PC-9 (cell line): Measurements from ENCODE around the gene CPLX3. TPM values are rescaled to one million over a fixed set of nuclear protein-coding genes. Genes with fewer than 3 reads are reported as not detected.

ENCODE experiments used
- Bru-seq: library from RNA; stranded (reverse); fragments of 400-500 nt; gene quantifications from one replicate; lab custom pipeline; 2021; lab: Mats Ljungman, UMichigan
- BruChase-seq, 2 experiments: library from RNA; stranded (reverse); fragments of 400-500 nt; gene quantifications; one replicate each; lab custom pipeline; 2021; lab: Mats Ljungman, UMichigan
- BruUV-seq: library from RNA; stranded (reverse); fragments of 400-500 nt; replicated peaks from 2 replicates; lab custom pipeline; 2021; lab: Mats Ljungman, UMichigan
- CTCF ChIA-PET: fragments of 300-600 bp; sonication (Branson Sonifier 250); formaldehyde crosslinking; loops from one replicate; lab custom pipeline; 2022; ENCODE audit warnings: antibody characterized with exemption; lab: Charles Lee
- POLR2A ChIA-PET: fragments of 300-600 bp; sonication (Branson Sonifier 250); formaldehyde crosslinking; loops from one replicate; lab custom pipeline; 2022; ENCODE audit warnings: antibody characterized with exemption; ENCODE audit not compliant: unreplicated experiment; lab: Charles Lee
- DNase-seq, 2 experiments: peaks; one replicate each; pipeline versions ENCODE4 v3.0.0 to v3.0.0-alpha.2; 2015 to 2022; ENCODE audit warnings: mixed read lengths in 1 of 2
- H2AFZ ChIP-seq: fragments of 200-600 bp; sonication (generic); 2 replicates; pipeline ENCODE4 v1.8.1; 2017; ENCODE audit warnings: antibody characterized with exemption
- H3F3A ChIP-seq: fragments of 200-600 bp; sonication (generic); 2 replicates; pipeline ENCODE4 v1.8.1; 2017; ENCODE audit warnings: antibody characterized with exemption, mild to moderate bottlenecking, low read depth; ENCODE audit not compliant: insufficient read depth
- H3K27ac ChIP-seq: fragments of 200-600 bp; sonication (generic); 2 replicates; pipeline ENCODE4 v1.6.1; 2016; ENCODE audit warnings: mixed run types
- H3K27me3 ChIP-seq: fragments of 200-600 bp; sonication (generic); 2 replicates; pipeline ENCODE4 v1.6.1; 2016; ENCODE audit warnings: low read depth, mixed run types; ENCODE audit not compliant: insufficient read depth
- H3K36me3 ChIP-seq: fragments of 200-600 bp; sonication (generic); 2 replicates; pipeline ENCODE4 v1.6.1; 2016; ENCODE audit warnings: low read depth, mixed run types
- H3K4me1 ChIP-seq: fragments of 200-600 bp; sonication (generic); replicated peaks from 2 replicates; pipeline ENCODE4 v1.6.1; 2016; ENCODE audit warnings: mixed run types; ENCODE audit not compliant: insufficient read depth
- H3K4me2 ChIP-seq: fragments of 200-600 bp; sonication (generic); 2 replicates; pipeline ENCODE4 v1.6.1; 2017; ENCODE audit warnings: mixed run types
- H3K4me3 ChIP-seq: fragments of 200-600 bp; sonication (generic); 2 replicates; pipeline ENCODE4 v1.6.1; 2016; ENCODE audit warnings: mixed run types
- H3K79me2 ChIP-seq: fragments of 200-600 bp; sonication (generic); 2 replicates; pipeline ENCODE4 v1.6.1; 2017; ENCODE audit warnings: low read depth, mixed run types
- H3K9me2 ChIP-seq: fragments of 200-600 bp; sonication (generic); 2 replicates; pipeline ENCODE4 v1.8.1; 2017; ENCODE audit warnings: mild to moderate bottlenecking; ENCODE audit not compliant: insufficient read depth
- H3K9me3 ChIP-seq: fragments of 200-600 bp; sonication (generic); 2 replicates; pipeline ENCODE4 v1.8.1; 2016; ENCODE audit warnings: low read depth; ENCODE audit not compliant: insufficient read depth
- H4K20me1 ChIP-seq: fragments of 200-600 bp; sonication (generic); 2 replicates; pipeline ENCODE4 v1.8.1; 2017; ENCODE audit not compliant: insufficient read depth
- CTCF ChIP-seq: fragments of 200-600 bp; sonication (generic); conservative IDR thresholded peaks from 2 replicates; pipeline ENCODE4 v1.6.1; 2017; ENCODE audit warnings: mixed run types, antibody characterized with exemption, mild to moderate bottlenecking, moderate library complexity
- EZH2 ChIP-seq: fragments of 200-600 bp; sonication (generic); IDR thresholded peaks from 2 replicates; pipeline ENCODE4 v1.8.0; 2017; ENCODE audit warnings: antibody characterized with exemption, low read depth
- intact Hi-C: fragments of 100-400 bp; cut with micrococcal nuclease; formaldehyde crosslinking; loops from one replicate; pipeline ENCODE4 v1.10.0; 2022; ENCODE audit not compliant: unreplicated experiment
- long read RNA-seq: library from polyadenylated mRNA; stranded (forward); transcript quantifications from one replicate; pipeline ENCODE4 v2.0.0, GENCODE V29; 2022
- total RNA-seq: library from RNA; stranded (reverse); gene quantifications from 2 replicates; pipeline ENCODE4 v1.2.3, GENCODE V29; 2021

CPLX3 gene
- total RNA-seq = not detected in 2 replicates
- not detected for Bru-seq, nascent RNA
- BruChase-seq, experiment 1, labeled RNA remaining after a 2-hour chase = not detected
- BruChase-seq, experiment 2, labeled RNA remaining after a 6-hour chase = not detected
- long read RNA-seq = 0 reads

- Histone ChIP-seq H3K9me3 (no peaks in the 10 kb centered on the region), H3K27ac (no peak within 1 kb of the TSS), H3K4me1 (peaks cover 9% of the 10 kb centered on the region), H3K27me3 (no peaks in the 10 kb centered on the region), H3K9me2 (no peaks in the 10 kb centered on the region), H3K36me3 (no peaks in the 10 kb centered on the region), H3K4me2 (no peak within 1 kb of the TSS), H3K79me2 (no peaks in the 10 kb centered on the region), H2AFZ (no peak within 1 kb of the TSS), H4K20me1 (no peaks in the 10 kb centered on the region), H3F3A (peaks cover 6% of the 10 kb centered on the region; the same call in 1 of the 2 replicates), H3K4me3 (no peak within 1 kb of the TSS)
- no peak for DNase-seq
- CTCF ChIA-PET = no interaction called here
- BruUV-seq = no TSS peak
- intact Hi-C loops = no loop called here
- TF ChIP-seq CTCF (no peak), EZH2 (no peak)
- POLR2A ChIA-PET = interaction anchor here (0.5 kb wide), 1 partner anchor 30 kb away, joined by 3 read pairs; no protein-coding TSS in a partner anchor
These were observed at the start of gene CPLX3 for GRCh38 chr15:74826364-74826819. CPLX3 (plus strand) TSS chr15:74826627; CDS start chr15:74826704, 77 bp downstream.

- Histone ChIP-seq H3K4me1 (peaks cover 17% of the 10 kb centered on the region), H3F3A (peaks cover 7% of the 10 kb centered on the region; the same call in 1 of the 2 replicates), H3K27ac (no peak overlapping the region), H4K20me1 (no peaks in the 10 kb centered on the region), H3K36me3 (no peaks in the 10 kb centered on the region), H3K27me3 (no peaks in the 10 kb centered on the region), H2AFZ (no peak overlapping the region), H3K79me2 (no peaks in the 10 kb centered on the region), H3K4me2 (no peak overlapping the region), H3K9me2 (no peaks in the 10 kb centered on the region), H3K9me3 (no peaks in the 10 kb centered on the region), H3K4me3 (no peak overlapping the region)
- CTCF ChIA-PET = interaction anchor here (0.6 to 1.4 kb wide), 3 partner anchors 10 to 329 kb away, joined by 3 read pairs; no protein-coding TSS in a partner anchor
- intact Hi-C loops = no loop called here
- no TSS peak for BruUV-seq
- no peak for DNase-seq
- TF ChIP-seq EZH2 (no peak), CTCF (no peak)
- POLR2A ChIA-PET = interaction anchor here (0.6 to 0.7 kb wide), 2 partner anchors 10 to 1000 kb away, joined by 4 to 7 read pairs; no protein-coding TSS in a partner anchor
These were observed 49.3 kb upstream of the CPLX3 start for GRCh38 chr15:74776821-74777768.
